Heart left ventricle (tissue), 16 donors: ENCODE results near the gene RNF169. TPM values are rescaled to one million over a fixed set of nuclear protein-coding genes. Genes with fewer than 3 reads are reported as not detected.

Experiments
- ATAC-seq, 4 donors: fragments of 200-7000 bp; cut with Tn5 transposase; one replicate each; pipeline ENCODE4 v1.9.1; 2020 to 2022; ENCODE audit warnings: moderate library complexity in 4 of 4, mild to moderate bottlenecking in 3 of 4, moderate number of reproducible peaks in 1 of 4
- DNase-seq, 5 donors: peaks; one replicate each; pipeline ENCODE4 v3.0.0-alpha.2; 2020
- H3K27ac ChIP-seq, 12 donors: fragments of 200-600 bp; sonication (generic) in 4 of 12; one replicate each; pipeline versions ENCODE4 v1.5.0 to v1.8.0; 2016 to 2022; ENCODE audit warnings: mild to moderate bottlenecking in 2 of 12
- H3K27me3 ChIP-seq, 9 donors: fragments of 200-600 bp; sonication (generic) in 2 of 9; one replicate each; pipeline versions ENCODE4 v1.5.1 to v1.8.0; 2016 to 2022; ENCODE audit warnings: mild to moderate bottlenecking in 3 of 9
- H3K36me3 ChIP-seq, 9 donors: fragments of 200-600 bp; sonication (generic) in 2 of 9; one replicate each; pipeline versions ENCODE4 v1.5.0 to v1.8.0; 2018 to 2022; ENCODE audit warnings: mild to moderate bottlenecking in 2 of 9
- H3K4me1 ChIP-seq, 12 donors: fragments of 200-600 bp; sonication (generic) in 4 of 12; one replicate each; pipeline versions ENCODE4 v1.5.0 to v1.8.0; 2016 to 2022; ENCODE audit warnings: mild to moderate bottlenecking in 3 of 12
- H3K4me3 ChIP-seq, 12 donors: fragments of 200-600 bp; sonication (generic) in 4 of 12; one replicate each; pipeline versions ENCODE4 v1.5.0 to v1.8.0; 2017 to 2022; ENCODE audit warnings: mild to moderate bottlenecking in 9 of 12, moderate library complexity in 4 of 12
- H3K9me3 ChIP-seq, 12 donors: fragments of 200-600 bp; sonication (generic) in 4 of 12; one replicate each; pipeline versions ENCODE4 v1.5.0 to v1.8.0; 2016 to 2022; ENCODE audit warnings: mild to moderate bottlenecking in 1 of 12
- POLR2A ChIP-seq, 2 donors: fragments of 450-650 bp; IDR thresholded peaks; one replicate each; pipeline ENCODE4 v1.6.1; 2017; ENCODE audit warnings: antibody characterized with exemption in 2 of 2, mild to moderate bottlenecking in 2 of 2, moderate library complexity in 2 of 2
- WGBS, 4 donors: extraction: QIAGEN DNeasy Blood & Tissue Kit in 2 of 4; methylation state at CpG; one replicate each; pipeline versions ENCODE4 v1.1.5 to v1.1.7; 2013 to 2018; 5-methylcytosine and 5-hydroxymethylcytosine counted together
- intact Hi-C, 10 donors: fragments of 100-400 bp; cut with DNase I; formaldehyde crosslinking; loops; one replicate each; pipeline versions ENCODE4 v1.11.1 to v1.14.2; 2022
- polyA plus RNA-seq, 2 donors: library from polyadenylated mRNA; stranded (reverse); fragments of 200-250 nt; gene quantifications; one replicate each; pipeline ENCODE4 v1.2.3, GENCODE V29; 2013
- total RNA-seq, 9 donors: library from RNA; depleted of rRNA in 2 of 9; stranded (reverse); fragments of >200 nt in 2 of 9; fragmentation: NEBNext Ultra II Directional in 3 of 9; extraction: Animal tissue kit (Norgen Biotek cat#: 25700) in 3 of 9; gene quantifications; one replicate each; pipeline versions ENCODE4 v1.1.0 to v1.2.4, GENCODE V29; 2016 to 2023
- TF ChIP-seq, protein P1 (sequence below), 12 donors: fragments of 200-600 bp; sonication (generic) in 4 of 12; IDR thresholded peaks; one replicate each; pipeline versions ENCODE4 v1.5.0 to v1.8.0; 2018 to 2022; ENCODE audit warnings: antibody characterized with exemption in 12 of 12, mild to moderate bottlenecking in 5 of 12
- donor health status: ischemic (EF 13 %, LVEDD 7.1; RV severe dilation, severe dysfunction).
- donor health status: healthy with polysubstance abuse.
- donor health status: DM: no; HTN: yes; CAD: no.
- donor health status: DM: no; HTN: no; CAD: no.
- donor health status: ischemic (EF 25% LVEDD 6.9; RV normal size, moderate dysfunction).
- donor health status: ischemic (EF 25% LVEDD 5.7; RV mildly dilated, moderate dysfunction).
- donor health status: healthy.
- donor health status: DM: yes; HTN: yes; CAD: no.
- donor health status: ischemic (EF 35%, LVEDD 5.7; RV mildly dilated, moderate dysfunction).
- donor health status: nonischemic (EF 11% LVEDD 7.7; RV severe dilation, severe dysfunction).
- donor health status: DM: yes; HTN: yes; CAD: no.
- donor health status: PGD.
- donor health status: ischemic (EF 29% LVEDD 5.4; RV normal size, mild dysfunction).
- donor health status: nonischemic (EF 23%, LVEDD 6.1; RV moderate dilation, normal function).

The RNF169 gene
- total and polyA plus RNA-seq, 11 donors, result 1.6 to 16.1 (median 10.7) TPM

- peaks cover 3 to 16% (median 11%) of the 10 kb centered on the region in 12 donors for H3K4me1 ChIP-seq
- ATAC-seq, result no peak
- intact Hi-C loops, result no loop called here
- peaks cover 0 to 29% (median 6%) of the 10 kb centered on the region in 12 donors for H3K9me3 ChIP-seq
- TF ChIP-seq POLR2A (IDR thresholded peaks at IDR 0.05), result no peak
- TF ChIP-seq, protein P1, sequence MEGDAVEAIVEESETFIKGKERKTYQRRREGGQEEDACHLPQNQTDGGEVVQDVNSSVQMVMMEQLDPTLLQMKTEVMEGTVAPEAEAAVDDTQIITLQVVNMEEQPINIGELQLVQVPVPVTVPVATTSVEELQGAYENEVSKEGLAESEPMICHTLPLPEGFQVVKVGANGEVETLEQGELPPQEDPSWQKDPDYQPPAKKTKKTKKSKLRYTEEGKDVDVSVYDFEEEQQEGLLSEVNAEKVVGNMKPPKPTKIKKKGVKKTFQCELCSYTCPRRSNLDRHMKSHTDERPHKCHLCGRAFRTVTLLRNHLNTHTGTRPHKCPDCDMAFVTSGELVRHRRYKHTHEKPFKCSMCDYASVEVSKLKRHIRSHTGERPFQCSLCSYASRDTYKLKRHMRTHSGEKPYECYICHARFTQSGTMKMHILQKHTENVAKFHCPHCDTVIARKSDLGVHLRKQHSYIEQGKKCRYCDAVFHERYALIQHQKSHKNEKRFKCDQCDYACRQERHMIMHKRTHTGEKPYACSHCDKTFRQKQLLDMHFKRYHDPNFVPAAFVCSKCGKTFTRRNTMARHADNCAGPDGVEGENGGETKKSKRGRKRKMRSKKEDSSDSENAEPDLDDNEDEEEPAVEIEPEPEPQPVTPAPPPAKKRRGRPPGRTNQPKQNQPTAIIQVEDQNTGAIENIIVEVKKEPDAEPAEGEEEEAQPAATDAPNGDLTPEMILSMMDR (IDR thresholded peaks at IDR 0.05), result no peak
- H3K4me3 ChIP-seq, result no peak overlapping the region
- no peaks in the 10 kb centered on the region for H3K27me3 ChIP-seq
- WGBS, 4 donors, result 76 to 100% (median 93%) methylated on average over 4 of the region's 4 CpGs
- H3K27ac ChIP-seq, result no peak overlapping the region
- H3K36me3 ChIP-seq, result peaks cover 0 to 23% (median 7%) of the 10 kb centered on the region in 9 donors
- DNase-seq, result no peak
These were observed 78.3 kb downstream of the RNF169 start for GRCh38 chr11:74826901-74827300.

GRCh38 chr11:74837191-74837590, 88.5 kb downstream of the RNF169 start:
- peaks cover 0 to 12% (median 4%) of the 10 kb centered on the region in 12 donors for H3K4me1 ChIP-seq
- TF ChIP-seq POLR2A (IDR thresholded peaks at IDR 0.05), result no peak
- TF ChIP-seq, protein P1 (IDR thresholded peaks at IDR 0.05), result no peak
- peaks cover 0 to 98% (median 71%) of the 10 kb centered on the region in 9 donors for H3K36me3 ChIP-seq
- intact Hi-C loops, result no loop called here
- H3K4me3 ChIP-seq, result no peak overlapping the region
- no peaks in the 10 kb centered on the region for H3K27me3 ChIP-seq
- H3K9me3 ChIP-seq, result no peaks in the 10 kb centered on the region
- WGBS, 4 donors, result 93 to 100% (median 96%) methylated on average over 1 of the region's 1 CpG
- no peak for DNase-seq
- H3K27ac ChIP-seq, result no peak overlapping the region
- ATAC-seq, result no peak

DNA sequence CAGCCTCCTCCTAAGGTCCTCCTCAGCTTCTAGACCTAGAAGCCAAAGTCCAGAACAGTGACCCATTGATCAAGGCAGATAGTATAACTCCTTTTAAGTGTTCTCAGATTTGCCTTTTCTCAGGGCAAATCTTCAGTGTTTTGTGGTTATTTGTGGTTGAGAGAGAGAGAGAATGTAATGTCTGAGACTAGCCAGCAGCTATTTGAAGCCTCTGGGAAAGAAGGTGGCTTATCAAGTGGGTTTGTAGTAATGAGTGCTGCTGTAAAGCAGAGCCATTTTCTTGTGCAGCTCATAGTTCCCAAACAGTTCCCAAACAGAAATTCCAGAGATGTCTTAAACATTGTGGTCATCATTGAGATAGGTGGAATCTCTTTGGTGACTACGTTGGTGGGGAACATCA, 89.5 kb downstream of the RNF169 start:
- intact Hi-C loops, result no loop called here
- TF ChIP-seq, protein P1 (IDR thresholded peaks at IDR 0.05), result no peak
- no peak for TF ChIP-seq POLR2A (IDR thresholded peaks at IDR 0.05)
- 92 to 96% (median 94%) methylated on average over 1 of the region's 1 CpG for WGBS, 4 donors
- no peak overlapping the region for H3K27ac ChIP-seq
- H3K9me3 ChIP-seq, result no peaks in the 10 kb centered on the region
- ATAC-seq, result no peak
- H3K4me3 ChIP-seq, result no peak overlapping the region
- DNase-seq, result no peak
- peaks cover 0 to 98% (median 73%) of the 10 kb centered on the region in 9 donors for H3K36me3 ChIP-seq
- H3K4me1 ChIP-seq, result peaks cover 0 to 12% (median 4%) of the 10 kb centered on the region in 12 donors
- H3K27me3 ChIP-seq, result no peaks in the 10 kb centered on the region

DNA sequence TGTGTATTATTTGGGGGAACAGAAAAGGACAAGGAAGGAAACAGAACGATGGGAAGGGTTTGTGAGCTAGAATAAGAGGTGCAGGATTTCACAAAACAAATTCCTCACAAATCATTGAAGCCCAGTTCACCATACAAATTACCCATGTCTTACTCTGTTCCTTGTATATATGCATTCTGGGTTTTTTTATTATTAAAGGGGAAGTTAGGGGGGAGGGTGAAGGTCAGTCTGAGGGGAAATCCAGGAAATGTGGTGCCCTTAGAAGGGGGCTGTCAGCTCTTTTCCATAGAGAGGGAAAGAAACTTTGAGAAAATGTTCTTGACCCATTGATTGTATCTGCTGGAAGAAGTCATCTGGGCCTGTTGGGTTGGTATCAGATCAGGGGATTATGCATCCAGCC, 90.8 kb downstream of the RNF169 start:
- Histone ChIP-seq H3K27ac (no peak overlapping the region), H3K27me3 (no peaks in the 10 kb centered on the region), H3K4me1 (peaks cover 0 to 12% (median 4%) of the 10 kb centered on the region in 12 donors), H3K36me3 (peaks cover 0 to 98% (median 75%) of the 10 kb centered on the region in 9 donors), H3K9me3 (no peaks in the 10 kb centered on the region), H3K4me3 (no peak overlapping the region)
- TF ChIP-seq POLR2A (IDR thresholded peaks at IDR 0.05), result no peak
- DNase-seq, result no peak
- 78 to 94% (median 83%) methylated on average over 1 of the region's 1 CpG for WGBS, 4 donors
- intact Hi-C loops, result no loop called here
- ATAC-seq, result no peak

DNA sequence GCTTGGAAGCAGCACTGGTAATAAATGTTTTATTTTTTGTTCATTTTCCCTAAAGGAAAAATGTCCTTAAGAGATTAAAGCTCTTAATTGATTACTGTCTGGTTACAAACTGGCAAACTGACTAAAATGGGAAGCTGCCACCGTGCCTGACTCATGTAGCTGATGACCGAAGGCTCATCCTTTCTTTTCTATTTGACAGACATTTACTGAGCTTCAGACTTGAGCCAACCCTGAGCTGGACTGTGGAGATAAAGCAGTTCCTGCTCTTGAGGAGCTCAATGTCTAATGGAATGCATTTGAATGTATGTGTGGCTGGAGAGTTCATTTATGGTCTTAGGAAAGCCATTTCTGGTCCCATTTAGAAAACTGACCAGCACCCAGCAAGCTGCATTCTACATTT, 91.3 kb downstream of the RNF169 start:
- H3K4me1 ChIP-seq, result peaks cover 0 to 12% (median 4%) of the 10 kb centered on the region in 12 donors
- H3K27me3 ChIP-seq, result no peaks in the 10 kb centered on the region
- DNase-seq (no peak), ATAC-seq (no peak)
- H3K9me3 ChIP-seq, result no peaks in the 10 kb centered on the region
- no peak overlapping the region for H3K4me3 ChIP-seq
- TF ChIP-seq POLR2A (IDR thresholded peaks at IDR 0.05), result no peak
- TF ChIP-seq, protein P1 (IDR thresholded peaks at IDR 0.05), result no peak
- 68 to 87% (median 76%) methylated on average over 2 of the region's 2 CpGs for WGBS, 4 donors
- no peak overlapping the region for H3K27ac ChIP-seq
- intact Hi-C loops, result no loop called here
- H3K36me3 ChIP-seq, result peaks cover 0 to 98% (median 73%) of the 10 kb centered on the region in 9 donors
